ENCODE data around the gene FA2H.
"Not testable (repeated sequence)": the region's sequence is repeated elsewhere in the genome, so short reads cannot be mapped to it uniquely, and the experiment has no call there.

The FA2H gene

GRCh38 chr16:74682556-74682955, 92.1 kb downstream of the FA2H start:
- no peak for DNase-seq (ENCODE audit: low read depth in 2 of 2)

DNA sequence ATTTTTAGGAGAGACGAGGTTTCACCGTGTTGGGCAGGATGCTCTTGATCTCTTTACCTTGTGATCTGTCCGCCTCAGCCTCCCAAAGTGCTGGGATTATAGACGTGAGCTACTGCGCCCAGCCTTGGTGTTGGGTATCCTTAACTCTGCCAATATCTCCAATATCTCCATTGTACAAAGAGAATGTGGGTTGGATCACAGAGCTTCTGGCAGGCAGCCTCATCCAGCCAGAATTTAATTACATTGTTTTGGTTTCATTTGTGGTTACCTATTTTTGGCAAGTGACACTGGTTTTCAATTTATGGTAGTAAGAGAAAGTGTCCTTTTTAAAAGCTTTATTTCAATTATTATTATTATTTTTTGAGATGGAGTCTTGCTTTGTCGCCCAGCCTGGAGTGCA, 93.9 kb downstream of the FA2H start:
- DNase-seq (ENCODE audit: low read depth in 2 of 2): no peak

GRCh38 chr16:74679983-74680382, 94.6 kb downstream of the FA2H start:
- no peak for DNase-seq (ENCODE audit: low read depth in 2 of 2)

DNA sequence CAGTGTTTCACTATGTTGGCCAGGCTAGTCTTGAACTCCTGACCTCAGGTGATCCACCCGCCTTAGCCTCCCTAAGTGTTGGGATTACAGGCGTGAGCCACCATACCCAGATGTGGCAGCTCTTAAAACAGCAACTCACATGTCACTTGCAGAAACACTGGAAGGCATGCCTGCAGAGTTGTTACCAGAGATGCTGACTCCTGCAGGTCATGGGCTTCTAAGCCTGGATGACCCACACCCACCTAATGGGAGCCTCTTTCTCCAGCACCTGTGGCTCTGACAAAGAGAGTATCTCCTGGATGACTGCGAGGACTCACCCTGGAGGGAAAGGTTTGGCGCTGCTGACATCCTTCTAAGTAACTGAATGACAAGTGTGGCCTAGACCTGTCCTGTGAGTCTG, 96.8 kb downstream of the FA2H start:
- no peak for DNase-seq (ENCODE audit: low read depth in 2 of 2)

DNA sequence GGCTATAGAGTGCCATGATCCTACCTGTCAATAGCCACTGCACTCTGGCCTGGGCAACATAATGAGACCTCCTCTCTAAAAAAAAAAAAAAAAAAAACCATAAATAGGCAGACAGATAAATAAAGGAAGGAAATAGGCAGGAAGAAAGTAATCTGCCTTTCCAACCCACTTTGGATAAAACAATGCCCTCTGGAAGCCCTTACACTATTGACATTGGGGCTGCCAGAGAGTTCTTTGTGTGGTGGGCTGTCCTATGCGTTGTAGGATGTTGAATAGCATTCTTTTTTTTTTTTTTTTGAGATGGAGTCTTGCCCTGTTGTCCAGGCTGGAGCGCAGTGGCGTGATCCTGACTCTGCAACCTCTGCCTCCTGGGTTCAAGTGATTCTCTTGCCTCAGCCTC, 100.7 kb downstream of the FA2H start:
- DNase-seq (ENCODE audit: low read depth in 2 of 2): no peak

- not testable (repeated sequence) for DNase-seq (ENCODE audit: low read depth in 2 of 2)
Measured at GRCh38 chr16:74668877-74669276, 105.7 kb downstream of the FA2H start.

DNA sequence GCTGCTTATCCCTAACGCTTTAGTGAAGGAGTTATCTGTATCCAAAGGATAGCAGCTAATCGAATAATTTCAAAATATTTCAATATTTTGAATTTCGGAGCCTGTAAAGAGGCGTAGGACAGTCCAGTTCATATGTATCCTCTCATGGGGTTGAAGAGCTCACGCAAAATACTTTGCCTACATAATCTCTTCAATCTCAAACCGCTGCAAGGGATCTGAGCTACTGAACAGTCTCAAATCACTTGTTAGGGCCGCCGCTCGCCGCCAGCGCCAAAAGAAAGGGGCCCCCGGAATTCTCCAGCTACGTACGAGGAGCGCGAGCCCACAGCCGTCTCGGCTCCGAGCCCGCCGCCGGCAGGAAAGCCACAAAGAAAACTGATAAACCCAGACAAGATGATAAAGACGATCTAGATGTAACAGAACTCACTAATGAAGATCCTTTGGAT, 107.3 kb downstream of the FA2H start:
- DNase-seq (ENCODE audit: low read depth in 2 of 2): peak in 1 of 2 donors; percentile 7

- DNase-seq (ENCODE audit: low read depth in 2 of 2): peak; percentile 94 to 98
Measured at GRCh38 chr16:74666425-74667254, 108.0 kb downstream of the FA2H start, which contains the start of gene RFWD3. Gene RFWD3 (minus strand): TSS chr16:74666877. CDS start chr16:74661449, 5,428 bp downstream.

- DNase-seq (ENCODE audit: low read depth in 2 of 2): no peak
Measured at GRCh38 chr16:74666010-74666421, 108.6 kb downstream of the FA2H start.
